Lung (tissue), 12 donors: ENCODE data around the gene RNU7-1. TPM values are rescaled to one million over a fixed set of nuclear protein-coding genes. Genes with fewer than 3 reads are reported as not detected.
"Not testable (repeated sequence)": the region's sequence is repeated elsewhere in the genome, so short reads cannot be mapped to it uniquely, and the experiment has no call there.

Source experiments
- ATAC-seq: fragments of 200-7000 bp; cut with Tn5 transposase; one replicate; pipeline ENCODE4 v1.9.1; 2020; ENCODE audit warnings: moderate number of reproducible peaks; ENCODE audit not compliant: insufficient read depth, low FRiP score
- DNase-seq, 3 donors: peaks; one replicate each; pipeline ENCODE4 v3.0.0-alpha.2; 2013 to 2017
- H3K27ac ChIP-seq, 2 donors: one replicate each; pipeline ENCODE4 v1.5.1; 2013; ENCODE audit warnings: mild to moderate bottlenecking in 2 of 2, moderate library complexity in 2 of 2, control low read depth in 1 of 2, inconsistent platforms in 1 of 2, low read depth in 1 of 2, low read length in 1 of 2
- H3K27me3 ChIP-seq, 3 donors: one replicate each; pipeline ENCODE4 v1.5.1; 2013; ENCODE audit warnings: low read length in 2 of 3; ENCODE audit not compliant: control insufficient read depth in 3 of 3, insufficient read depth in 3 of 3
- H3K36me3 ChIP-seq, 4 donors: one replicate each; pipeline ENCODE4 v1.5.1; 2013; ENCODE audit warnings: low read length in 4 of 4, mild to moderate bottlenecking in 1 of 4, moderate library complexity in 1 of 4; ENCODE audit not compliant: control insufficient read depth in 4 of 4, insufficient read depth in 4 of 4
- H3K4me1 ChIP-seq, 5 donors: one replicate each; pipeline ENCODE4 v1.5.1; 2013; ENCODE audit warnings: low read length in 5 of 5, mild to moderate bottlenecking in 2 of 5, moderate library complexity in 1 of 5; ENCODE audit not compliant: control insufficient read depth in 5 of 5, insufficient read depth in 5 of 5
- H3K4me3 ChIP-seq: one replicate; pipeline ENCODE4 v1.5.1; 2013; ENCODE audit warnings: mild to moderate bottlenecking, control low read depth, moderate library complexity
- H3K9ac ChIP-seq, 2 donors: one replicate each; pipeline ENCODE4 v1.5.1; 2013; ENCODE audit warnings: low read length in 2 of 2, control low read depth in 1 of 2; ENCODE audit not compliant: insufficient read depth in 1 of 2
- H3K9me3 ChIP-seq, 4 donors: one replicate each; pipeline ENCODE4 v1.5.1; 2013; ENCODE audit warnings: low read length in 3 of 4, mild to moderate bottlenecking in 1 of 4, moderate library complexity in 1 of 4; ENCODE audit not compliant: control insufficient read depth in 4 of 4, insufficient read depth in 3 of 4
- WGBS, 2 donors: extraction: QIAGEN DNeasy Blood & Tissue Kit; methylation state at CpG; one replicate each; pipeline ENCODE4 v1.1.7; 2013; 5-methylcytosine and 5-hydroxymethylcytosine counted together
- polyA plus RNA-seq, 2 donors: library from polyadenylated mRNA; stranded (reverse); fragments of 200-250 nt; gene quantifications; one replicate each; pipeline ENCODE4 v1.2.1, GENCODE V29; 2013
- total RNA-seq, 2 donors: library from RNA; depleted of rRNA in 1 of 2; stranded (reverse); fragments of >200 nt in 1 of 2; gene quantifications; one replicate each; pipeline ENCODE4 v1.2.1, GENCODE V29; 2014 to 2021
- TF ChIP-seq, protein P1 (sequence below): IDR thresholded peaks from 2 replicates; pipeline ENCODE4 v1.5.1; 2012; ENCODE audit warnings: mild to moderate bottlenecking; ENCODE audit errors: control extremely low read depth, extremely low read depth
- donor health status: control.
- donor health status: control.
- donor health status: Bipolar disorder and iron deficiency.
- donor health status: healthy.
- donor health status: DM: yes; HTN: yes; CAD: no.

RNU7-1 gene
- total and polyA plus RNA-seq, 4 donors, result not detected

DNA sequence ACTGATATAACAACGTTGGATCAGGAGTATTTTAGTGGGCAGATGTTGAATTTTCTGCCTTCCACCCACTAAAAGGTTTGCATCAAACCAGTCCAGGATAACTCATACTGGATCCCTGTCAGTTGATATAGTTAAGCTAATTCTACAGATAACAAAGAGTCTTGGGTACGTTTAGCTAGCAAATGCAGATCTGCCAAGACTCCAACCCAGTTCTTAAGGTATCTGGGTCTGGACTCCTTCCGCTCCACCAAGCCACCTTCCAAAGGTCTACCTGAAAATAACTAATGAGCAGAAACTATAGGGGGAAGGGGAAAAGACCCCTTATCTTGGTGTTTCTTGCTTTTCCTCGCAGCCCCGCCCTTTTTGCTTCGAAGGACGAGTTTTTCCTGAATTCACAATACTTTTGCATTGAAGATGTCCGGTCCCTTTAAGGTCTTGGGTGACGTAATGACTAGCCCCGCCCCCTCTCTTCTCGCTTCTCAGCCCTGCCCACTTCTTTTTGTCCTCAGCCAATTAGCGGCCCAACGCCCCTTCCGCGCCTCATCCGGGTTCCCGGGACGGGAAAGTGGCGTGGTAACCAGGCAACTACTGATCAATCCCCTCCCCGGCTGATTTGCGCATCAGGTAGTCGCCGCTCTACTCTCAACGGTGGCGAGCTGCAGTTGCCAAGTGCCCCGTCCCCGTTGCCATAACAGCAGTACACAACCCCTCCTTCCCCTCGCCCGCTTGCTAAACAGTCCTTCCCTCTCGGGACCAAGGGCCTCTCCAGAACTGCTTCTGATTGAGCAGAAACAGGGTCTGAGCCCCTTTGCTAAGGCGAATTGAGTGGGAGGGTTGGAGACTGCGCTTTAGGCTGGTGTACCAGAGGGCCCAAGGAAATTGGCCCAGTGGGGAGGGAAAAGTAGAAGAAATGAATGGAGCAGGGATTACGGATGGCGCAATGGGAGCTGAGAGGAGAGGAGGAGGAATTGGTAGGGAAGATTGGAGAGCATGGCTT, 39.0 kb upstream of the RNU7-1 start, which contains the start of gene LRRC23:
Gene LRRC23 (plus strand): TSS at position 543 of the 997 bp plus-strand sequence. CDS start 812 bp downstream, outside the sequence.
- WGBS, 2 donors, result 6 to 7% methylated on average over 34 of the region's 34 CpGs
- Histone ChIP-seq H3K4me3 (peak within 1 kb of the TSS; percentile 70), H3K9me3 (no peaks in the 10 kb centered on the region), H3K36me3 (peaks cover 0 to 5% (median 1%) of the 10 kb centered on the region in 4 donors), H3K9ac (peak within 1 kb of the TSS; percentile 95 to 99), H3K4me1 (peaks cover 4 to 19% (median 8%) of the 10 kb centered on the region in 5 donors), H3K27ac (peak within 1 kb of the TSS; percentile 49 to 93), H3K27me3 (no peaks in the 10 kb centered on the region)
- TF ChIP-seq, protein P1, sequence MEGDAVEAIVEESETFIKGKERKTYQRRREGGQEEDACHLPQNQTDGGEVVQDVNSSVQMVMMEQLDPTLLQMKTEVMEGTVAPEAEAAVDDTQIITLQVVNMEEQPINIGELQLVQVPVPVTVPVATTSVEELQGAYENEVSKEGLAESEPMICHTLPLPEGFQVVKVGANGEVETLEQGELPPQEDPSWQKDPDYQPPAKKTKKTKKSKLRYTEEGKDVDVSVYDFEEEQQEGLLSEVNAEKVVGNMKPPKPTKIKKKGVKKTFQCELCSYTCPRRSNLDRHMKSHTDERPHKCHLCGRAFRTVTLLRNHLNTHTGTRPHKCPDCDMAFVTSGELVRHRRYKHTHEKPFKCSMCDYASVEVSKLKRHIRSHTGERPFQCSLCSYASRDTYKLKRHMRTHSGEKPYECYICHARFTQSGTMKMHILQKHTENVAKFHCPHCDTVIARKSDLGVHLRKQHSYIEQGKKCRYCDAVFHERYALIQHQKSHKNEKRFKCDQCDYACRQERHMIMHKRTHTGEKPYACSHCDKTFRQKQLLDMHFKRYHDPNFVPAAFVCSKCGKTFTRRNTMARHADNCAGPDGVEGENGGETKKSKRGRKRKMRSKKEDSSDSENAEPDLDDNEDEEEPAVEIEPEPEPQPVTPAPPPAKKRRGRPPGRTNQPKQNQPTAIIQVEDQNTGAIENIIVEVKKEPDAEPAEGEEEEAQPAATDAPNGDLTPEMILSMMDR, result peak; percentile 14
- peak; percentile 98 to 99 (median 98) for DNase-seq
- peak; percentile 93 for ATAC-seq

DNA sequence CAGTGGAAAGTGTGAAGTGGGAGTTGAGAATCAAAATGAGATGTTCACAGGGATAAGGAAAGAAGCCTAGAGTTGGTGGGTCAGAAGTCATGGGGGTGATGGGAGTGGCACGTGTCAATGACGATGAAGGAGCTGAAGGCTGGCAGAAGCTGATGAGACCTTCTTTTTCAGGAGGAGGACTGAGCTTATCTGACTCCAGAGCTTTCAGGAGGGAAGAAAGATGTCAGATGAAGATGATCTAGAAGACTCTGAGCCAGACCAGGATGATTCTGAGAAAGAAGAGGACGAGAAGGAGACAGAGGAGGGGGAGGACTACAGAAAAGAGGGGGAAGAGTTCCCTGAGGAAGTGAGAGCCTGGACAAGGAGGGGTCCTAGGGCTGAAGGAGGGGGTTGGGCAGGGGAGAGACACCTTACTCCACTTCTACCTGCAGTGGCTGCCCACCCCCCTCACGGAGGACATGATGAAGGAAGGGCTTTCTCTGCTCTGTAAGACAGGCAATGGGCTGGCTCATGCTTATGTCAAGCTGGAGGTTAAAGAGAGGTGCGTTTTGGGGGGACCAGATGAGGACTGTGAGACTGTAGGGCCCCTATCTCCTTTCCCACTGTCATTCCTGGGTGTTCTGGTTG, 38.1 kb upstream of the RNU7-1 start:
- peak overlapping the region; percentile 49 to 93 for H3K27ac ChIP-seq
- H3K9ac ChIP-seq, result peak overlapping the region; percentile 95 to 99
- H3K4me3 ChIP-seq, result no peak overlapping the region
- WGBS, 2 donors, result 68 to 74% methylated on average over 5 of the region's 5 CpGs
- TF ChIP-seq, protein P1, result no peak
- peaks cover 3 to 14% (median 4%) of the 10 kb centered on the region in 5 donors for H3K4me1 ChIP-seq
- ATAC-seq (no peak), DNase-seq (no peak)
- H3K9me3 ChIP-seq, result no peaks in the 10 kb centered on the region
- H3K36me3 ChIP-seq, result peaks cover 0 to 5% (median 1%) of the 10 kb centered on the region in 4 donors
- H3K27me3 ChIP-seq, result no peaks in the 10 kb centered on the region

DNA sequence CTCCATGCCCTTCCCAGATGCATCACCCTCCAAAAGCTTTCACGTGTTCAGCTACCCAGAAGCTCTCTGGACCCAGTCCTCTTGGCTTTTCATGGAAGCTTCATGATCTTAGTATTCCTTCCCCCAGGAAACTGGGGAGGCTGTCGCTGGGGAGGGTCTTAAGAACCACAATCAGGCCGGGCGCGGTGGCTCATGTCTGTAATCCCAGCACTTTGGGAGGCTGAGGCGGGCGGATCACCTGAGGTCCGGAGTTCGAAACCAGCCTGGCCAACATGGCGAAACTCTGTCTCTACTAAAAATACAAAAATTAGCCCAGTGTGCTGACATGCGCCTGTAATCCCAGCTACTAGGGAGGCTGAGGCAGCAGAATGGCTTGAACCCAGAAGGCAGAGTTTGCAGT, 35.5 kb upstream of the RNU7-1 start:
- whole genome bisulfite sequencing, 2 donors, result 95 to 97% methylated on average over 11 of the region's 11 CpGs

More for the DNA sequence above, 35.5 kb upstream of the RNU7-1 start:
- not testable (repeated sequence) for H3K4me3 ChIP-seq, H3K27ac ChIP-seq, H3K9ac ChIP-seq, H3K9me3 ChIP-seq, H3K36me3 ChIP-seq, DNase-seq, ATAC-seq
- H3K4me1 ChIP-seq, result peaks cover 3 to 14% (median 4%) of the 10 kb centered on the region in 5 donors
- H3K27me3 ChIP-seq, result peaks cover 0 to 13% (median 1%) of the 10 kb centered on the region in 3 donors
